ENCODE results near the gene CAMK2B. TPM values are rescaled to one million over a fixed set of nuclear protein-coding genes. Genes with fewer than 3 reads are reported as not detected.

CAMK2B gene
- total and polyA plus RNA-seq, 2 experiments from 2014 or later: not detected

DNA sequence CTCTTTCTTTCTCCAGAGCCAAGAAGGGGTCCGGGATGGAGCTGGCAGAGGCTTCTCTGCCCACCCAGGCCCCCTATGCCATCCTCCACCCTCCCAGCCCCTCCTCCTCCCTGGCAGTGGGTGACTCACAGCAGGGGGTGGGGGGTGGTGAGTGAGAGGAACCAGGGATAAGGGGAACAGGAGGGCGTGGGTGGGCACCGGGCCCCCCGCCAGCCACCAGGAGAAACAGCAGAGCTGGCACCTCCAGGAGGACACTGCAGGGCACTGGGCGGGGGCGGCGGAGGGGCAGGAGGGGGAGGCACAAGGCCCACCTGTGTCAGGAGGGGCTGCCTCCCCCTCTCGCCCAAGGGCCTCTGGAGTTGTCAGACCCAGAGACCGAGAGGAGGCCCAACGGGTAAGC lies 56.0 kb downstream of the CAMK2B start:
- Histone ChIP-seq H2AFZ (no peak overlapping the region), H3K36me3 (ENCODE audit: insufficient read depth) (no peaks in the 10 kb centered on the region), H3F3A (replicated peaks; ENCODE audit: low read depth) (no peaks in the 10 kb centered on the region), H3K27ac (ENCODE audit: low read depth) (no peak overlapping the region), H3K4me3 (no peak overlapping the region), H3K4me2 (no peak overlapping the region), H3K79me2 (replicated peaks; ENCODE audit: insufficient read depth) (no peaks in the 10 kb centered on the region), H3K4me1 (ENCODE audit: insufficient read depth) (no peaks in the 10 kb centered on the region), H4K20me1 (replicated peaks; ENCODE audit: insufficient read depth) (no peaks in the 10 kb centered on the region), H3K9me2 (ENCODE audit: insufficient read depth) (no peaks in the 10 kb centered on the region), H3K27me3 (ENCODE audit: insufficient read depth) (peaks cover under 1% of the 10 kb centered on the region; the same call in 1 of the 2 replicates)
- ATAC-seq (no peak), DNase-seq (ENCODE audit: low spot score) (no peak)
- no peak overlapping the region for H3K4me3 Mint-ChIP-seq
- H3K36me3 Mint-ChIP-seq (ENCODE audit: low read depth): no peaks in the 10 kb centered on the region
- H3K9me3 Mint-ChIP-seq: no peaks in the 10 kb centered on the region
- H3K27ac Mint-ChIP-seq: no peak overlapping the region
- peaks cover 7% of the 10 kb centered on the region for H3K27me3 Mint-ChIP-seq (ENCODE audit: insufficient read depth, low read depth, poor library complexity)
- TF ChIP-seq JUNB (IDR thresholded peaks at IDR 0.05; ENCODE audit: unreplicated experiment) (no peak), NANOG (IDR thresholded peaks at IDR 0.05; ENCODE audit: borderline replicate concordance) (no peak), EZH2phosphoT487 (IDR thresholded peaks at IDR 0.05; ENCODE audit: unreplicated experiment) (no peak), STAT1 (IDR thresholded peaks at IDR 0.05; ENCODE audit: unreplicated experiment) (no peak), CREB1 (CRISPR knock-in tag; IDR thresholded peaks at IDR 0.05; ENCODE audit: low read depth) (no peak), ZNF331 (CRISPR knock-in tag; IDR thresholded peaks at IDR 0.05; ENCODE audit: low read depth) (no peak), ZNF114 (CRISPR knock-in tag; IDR thresholded peaks at IDR 0.05) (no peak), EZH2 (IDR thresholded peaks at IDR 0.05; ENCODE audit: low read depth, unreplicated experiment) (no peak), POLR2AphosphoS5 (IDR thresholded peaks at IDR 0.05; ENCODE audit: low read depth) (no peak)
- TF ChIP-seq, protein P1, sequence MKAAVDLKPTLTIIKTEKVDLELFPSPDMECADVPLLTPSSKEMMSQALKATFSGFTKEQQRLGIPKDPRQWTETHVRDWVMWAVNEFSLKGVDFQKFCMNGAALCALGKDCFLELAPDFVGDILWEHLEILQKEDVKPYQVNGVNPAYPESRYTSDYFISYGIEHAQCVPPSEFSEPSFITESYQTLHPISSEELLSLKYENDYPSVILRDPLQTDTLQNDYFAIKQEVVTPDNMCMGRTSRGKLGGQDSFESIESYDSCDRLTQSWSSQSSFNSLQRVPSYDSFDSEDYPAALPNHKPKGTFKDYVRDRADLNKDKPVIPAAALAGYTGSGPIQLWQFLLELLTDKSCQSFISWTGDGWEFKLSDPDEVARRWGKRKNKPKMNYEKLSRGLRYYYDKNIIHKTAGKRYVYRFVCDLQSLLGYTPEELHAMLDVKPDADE (IDR thresholded peaks at IDR 0.05): no peak
- TF ChIP-seq, protein P2, sequence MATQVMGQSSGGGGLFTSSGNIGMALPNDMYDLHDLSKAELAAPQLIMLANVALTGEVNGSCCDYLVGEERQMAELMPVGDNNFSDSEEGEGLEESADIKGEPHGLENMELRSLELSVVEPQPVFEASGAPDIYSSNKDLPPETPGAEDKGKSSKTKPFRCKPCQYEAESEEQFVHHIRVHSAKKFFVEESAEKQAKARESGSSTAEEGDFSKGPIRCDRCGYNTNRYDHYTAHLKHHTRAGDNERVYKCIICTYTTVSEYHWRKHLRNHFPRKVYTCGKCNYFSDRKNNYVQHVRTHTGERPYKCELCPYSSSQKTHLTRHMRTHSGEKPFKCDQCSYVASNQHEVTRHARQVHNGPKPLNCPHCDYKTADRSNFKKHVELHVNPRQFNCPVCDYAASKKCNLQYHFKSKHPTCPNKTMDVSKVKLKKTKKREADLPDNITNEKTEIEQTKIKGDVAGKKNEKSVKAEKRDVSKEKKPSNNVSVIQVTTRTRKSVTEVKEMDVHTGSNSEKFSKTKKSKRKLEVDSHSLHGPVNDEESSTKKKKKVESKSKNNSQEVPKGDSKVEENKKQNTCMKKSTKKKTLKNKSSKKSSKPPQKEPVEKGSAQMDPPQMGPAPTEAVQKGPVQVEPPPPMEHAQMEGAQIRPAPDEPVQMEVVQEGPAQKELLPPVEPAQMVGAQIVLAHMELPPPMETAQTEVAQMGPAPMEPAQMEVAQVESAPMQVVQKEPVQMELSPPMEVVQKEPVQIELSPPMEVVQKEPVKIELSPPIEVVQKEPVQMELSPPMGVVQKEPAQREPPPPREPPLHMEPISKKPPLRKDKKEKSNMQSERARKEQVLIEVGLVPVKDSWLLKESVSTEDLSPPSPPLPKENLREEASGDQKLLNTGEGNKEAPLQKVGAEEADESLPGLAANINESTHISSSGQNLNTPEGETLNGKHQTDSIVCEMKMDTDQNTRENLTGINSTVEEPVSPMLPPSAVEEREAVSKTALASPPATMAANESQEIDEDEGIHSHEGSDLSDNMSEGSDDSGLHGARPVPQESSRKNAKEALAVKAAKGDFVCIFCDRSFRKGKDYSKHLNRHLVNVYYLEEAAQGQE (IDR thresholded peaks at IDR 0.05; ENCODE audit: unreplicated experiment): no peak
- TF ChIP-seq, protein P3, sequence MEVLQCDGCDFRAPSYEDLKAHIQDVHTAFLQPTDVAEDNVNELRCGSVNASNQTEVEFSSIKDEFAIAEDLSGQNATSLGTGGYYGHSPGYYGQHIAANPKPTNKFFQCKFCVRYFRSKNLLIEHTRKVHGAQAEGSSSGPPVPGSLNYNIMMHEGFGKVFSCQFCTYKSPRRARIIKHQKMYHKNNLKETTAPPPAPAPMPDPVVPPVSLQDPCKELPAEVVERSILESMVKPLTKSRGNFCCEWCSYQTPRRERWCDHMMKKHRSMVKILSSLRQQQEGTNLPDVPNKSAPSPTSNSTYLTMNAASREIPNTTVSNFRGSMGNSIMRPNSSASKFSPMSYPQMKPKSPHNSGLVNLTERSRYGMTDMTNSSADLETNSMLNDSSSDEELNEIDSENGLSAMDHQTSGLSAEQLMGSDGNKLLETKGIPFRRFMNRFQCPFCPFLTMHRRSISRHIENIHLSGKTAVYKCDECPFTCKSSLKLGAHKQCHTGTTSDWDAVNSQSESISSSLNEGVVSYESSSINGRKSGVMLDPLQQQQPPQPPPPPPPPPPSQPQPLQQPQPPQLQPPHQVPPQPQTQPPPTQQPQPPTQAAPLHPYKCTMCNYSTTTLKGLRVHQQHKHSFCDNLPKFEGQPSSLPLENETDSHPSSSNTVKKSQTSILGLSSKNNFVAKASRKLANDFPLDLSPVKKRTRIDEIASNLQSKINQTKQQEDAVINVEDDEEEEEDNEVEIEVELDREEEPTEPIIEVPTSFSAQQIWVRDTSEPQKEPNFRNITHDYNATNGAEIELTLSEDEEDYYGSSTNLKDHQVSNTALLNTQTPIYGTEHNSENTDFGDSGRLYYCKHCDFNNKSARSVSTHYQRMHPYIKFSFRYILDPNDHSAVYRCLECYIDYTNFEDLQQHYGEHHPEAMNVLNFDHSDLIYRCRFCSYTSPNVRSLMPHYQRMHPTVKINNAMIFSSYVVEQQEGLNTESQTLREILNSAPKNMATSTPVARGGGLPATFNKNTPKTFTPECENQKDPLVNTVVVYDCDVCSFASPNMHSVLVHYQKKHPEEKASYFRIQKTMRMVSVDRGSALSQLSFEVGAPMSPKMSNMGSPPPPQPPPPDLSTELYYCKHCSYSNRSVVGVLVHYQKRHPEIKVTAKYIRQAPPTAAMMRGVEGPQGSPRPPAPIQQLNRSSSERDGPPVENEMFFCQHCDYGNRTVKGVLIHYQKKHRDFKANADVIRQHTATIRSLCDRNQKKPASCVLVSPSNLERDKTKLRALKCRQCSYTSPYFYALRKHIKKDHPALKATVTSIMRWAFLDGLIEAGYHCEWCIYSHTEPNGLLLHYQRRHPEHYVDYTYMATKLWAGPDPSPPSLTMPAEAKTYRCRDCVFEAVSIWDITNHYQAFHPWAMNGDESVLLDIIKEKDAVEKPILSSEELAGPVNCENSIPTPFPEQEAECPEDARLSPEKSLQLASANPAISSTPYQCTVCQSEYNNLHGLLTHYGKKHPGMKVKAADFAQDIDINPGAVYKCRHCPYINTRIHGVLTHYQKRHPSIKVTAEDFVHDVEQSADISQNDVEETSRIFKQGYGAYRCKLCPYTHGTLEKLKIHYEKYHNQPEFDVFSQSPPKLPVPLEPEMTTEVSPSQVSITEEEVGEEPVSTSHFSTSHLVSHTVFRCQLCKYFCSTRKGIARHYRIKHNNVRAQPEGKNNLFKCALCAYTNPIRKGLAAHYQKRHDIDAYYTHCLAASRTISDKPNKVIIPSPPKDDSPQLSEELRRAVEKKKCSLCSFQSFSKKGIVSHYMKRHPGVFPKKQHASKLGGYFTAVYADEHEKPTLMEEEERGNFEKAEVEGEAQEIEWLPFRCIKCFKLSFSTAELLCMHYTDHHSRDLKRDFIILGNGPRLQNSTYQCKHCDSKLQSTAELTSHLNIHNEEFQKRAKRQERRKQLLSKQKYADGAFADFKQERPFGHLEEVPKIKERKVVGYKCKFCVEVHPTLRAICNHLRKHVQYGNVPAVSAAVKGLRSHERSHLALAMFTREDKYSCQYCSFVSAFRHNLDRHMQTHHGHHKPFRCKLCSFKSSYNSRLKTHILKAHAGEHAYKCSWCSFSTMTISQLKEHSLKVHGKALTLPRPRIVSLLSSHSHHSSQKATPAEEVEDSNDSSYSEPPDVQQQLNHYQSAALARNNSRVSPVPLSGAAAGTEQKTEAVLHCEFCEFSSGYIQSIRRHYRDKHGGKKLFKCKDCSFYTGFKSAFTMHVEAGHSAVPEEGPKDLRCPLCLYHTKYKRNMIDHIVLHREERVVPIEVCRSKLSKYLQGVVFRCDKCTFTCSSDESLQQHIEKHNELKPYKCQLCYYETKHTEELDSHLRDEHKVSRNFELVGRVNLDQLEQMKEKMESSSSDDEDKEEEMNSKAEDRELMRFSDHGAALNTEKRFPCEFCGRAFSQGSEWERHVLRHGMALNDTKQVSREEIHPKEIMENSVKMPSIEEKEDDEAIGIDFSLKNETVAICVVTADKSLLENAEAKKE (CRISPR knock-in tag; IDR thresholded peaks at IDR 0.05): no peak
- TF ChIP-seq, protein P4, sequence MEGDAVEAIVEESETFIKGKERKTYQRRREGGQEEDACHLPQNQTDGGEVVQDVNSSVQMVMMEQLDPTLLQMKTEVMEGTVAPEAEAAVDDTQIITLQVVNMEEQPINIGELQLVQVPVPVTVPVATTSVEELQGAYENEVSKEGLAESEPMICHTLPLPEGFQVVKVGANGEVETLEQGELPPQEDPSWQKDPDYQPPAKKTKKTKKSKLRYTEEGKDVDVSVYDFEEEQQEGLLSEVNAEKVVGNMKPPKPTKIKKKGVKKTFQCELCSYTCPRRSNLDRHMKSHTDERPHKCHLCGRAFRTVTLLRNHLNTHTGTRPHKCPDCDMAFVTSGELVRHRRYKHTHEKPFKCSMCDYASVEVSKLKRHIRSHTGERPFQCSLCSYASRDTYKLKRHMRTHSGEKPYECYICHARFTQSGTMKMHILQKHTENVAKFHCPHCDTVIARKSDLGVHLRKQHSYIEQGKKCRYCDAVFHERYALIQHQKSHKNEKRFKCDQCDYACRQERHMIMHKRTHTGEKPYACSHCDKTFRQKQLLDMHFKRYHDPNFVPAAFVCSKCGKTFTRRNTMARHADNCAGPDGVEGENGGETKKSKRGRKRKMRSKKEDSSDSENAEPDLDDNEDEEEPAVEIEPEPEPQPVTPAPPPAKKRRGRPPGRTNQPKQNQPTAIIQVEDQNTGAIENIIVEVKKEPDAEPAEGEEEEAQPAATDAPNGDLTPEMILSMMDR (conservative IDR thresholded peaks at IDR 0.05; ENCODE audit: low read depth in 2 of 2): no peak
- peaks cover 6% of the 10 kb centered on the region for H3K4me1 Mint-ChIP-seq

Data from GM23338 (cell line).